Ishikawa (cell line): ENCODE results near the gene ENHO.

Experiments
- CEBPB ChIP-seq: IDR thresholded peaks from 2 replicates; pipeline ENCODE4 v1.6.1; 2012
- EP300 ChIP-seq: IDR thresholded peaks from 2 replicates; pipeline ENCODE4 v1.6.1; 2012; ENCODE audit warnings: borderline replicate concordance
- NFIC ChIP-seq: IDR thresholded peaks from 2 replicates; pipeline ENCODE4 v1.6.1; 2012
- RAD21 ChIP-seq: IDR thresholded peaks from 2 replicates; pipeline ENCODE4 v1.6.1; 2012; ENCODE audit warnings: low read depth
- TAF1 ChIP-seq: IDR thresholded peaks from 2 replicates; pipeline ENCODE4 v1.6.1; 2012; ENCODE audit warnings: low read depth, mild to moderate bottlenecking
- TCF12 ChIP-seq: IDR thresholded peaks from 2 replicates; pipeline ENCODE4 v1.6.1; 2012; ENCODE audit warnings: low read depth
- YY1 ChIP-seq: IDR thresholded peaks from 2 replicates; pipeline ENCODE4 v1.6.1; 2012; ENCODE audit warnings: low read depth
- TF ChIP-seq, protein P1 (sequence below): IDR thresholded peaks from 2 replicates; pipeline ENCODE4 v1.6.1; 2012

DNA sequence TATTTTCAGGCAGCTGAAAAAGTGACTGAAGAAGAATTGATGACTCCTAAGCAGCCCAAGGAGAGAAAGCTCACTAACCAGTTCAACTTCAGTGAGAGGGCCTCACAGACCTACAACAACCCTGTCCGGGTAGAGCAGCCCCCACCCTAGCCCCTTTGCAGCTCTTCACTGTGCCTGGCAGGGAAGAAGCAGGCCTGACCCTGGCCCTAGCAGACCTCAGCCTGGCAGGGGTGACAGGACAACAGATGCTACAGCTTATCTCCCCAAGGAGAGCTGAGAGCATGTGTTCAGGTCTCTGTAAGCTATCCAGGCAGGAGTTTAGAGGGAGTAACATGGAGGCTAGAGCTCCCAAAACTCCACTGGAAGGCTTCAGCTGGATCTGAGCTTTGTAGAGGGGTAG lies 32.4 kb downstream of the ENHO start:
- TF ChIP-seq RAD21 (no peak), EP300 (no peak), YY1 (no peak), NFIC (no peak), TCF12 (no peak), TAF1 (no peak), CEBPB (no peak)
- TF ChIP-seq, protein P1, sequence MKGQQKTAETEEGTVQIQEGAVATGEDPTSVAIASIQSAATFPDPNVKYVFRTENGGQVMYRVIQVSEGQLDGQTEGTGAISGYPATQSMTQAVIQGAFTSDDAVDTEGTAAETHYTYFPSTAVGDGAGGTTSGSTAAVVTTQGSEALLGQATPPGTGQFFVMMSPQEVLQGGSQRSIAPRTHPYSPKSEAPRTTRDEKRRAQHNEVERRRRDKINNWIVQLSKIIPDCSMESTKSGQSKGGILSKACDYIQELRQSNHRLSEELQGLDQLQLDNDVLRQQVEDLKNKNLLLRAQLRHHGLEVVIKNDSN, result no peak
